Ishikawa (cell line): ENCODE data around the gene HARS2.

Source experiments
- CEBPB ChIP-seq: IDR thresholded peaks from 2 replicates; pipeline ENCODE4 v1.6.1; 2012
- CREB1 ChIP-seq: IDR thresholded peaks from 2 replicates; pipeline ENCODE4 v1.6.1; 2012; ENCODE audit warnings: low read depth
- EGR1 ChIP-seq: IDR thresholded peaks from 2 replicates; pipeline ENCODE4 v1.6.1; 2012
- EP300 ChIP-seq: IDR thresholded peaks from 2 replicates; pipeline ENCODE4 v1.6.1; 2012; ENCODE audit warnings: borderline replicate concordance
- FOXM1 ChIP-seq: IDR thresholded peaks from 2 replicates; pipeline ENCODE4 v1.6.1; 2012; ENCODE audit warnings: low read depth, borderline replicate concordance
- NFIC ChIP-seq: IDR thresholded peaks from 2 replicates; pipeline ENCODE4 v1.6.1; 2012
- RAD21 ChIP-seq: IDR thresholded peaks from 2 replicates; pipeline ENCODE4 v1.6.1; 2012; ENCODE audit warnings: low read depth
- TAF1 ChIP-seq: IDR thresholded peaks from 2 replicates; pipeline ENCODE4 v1.6.1; 2012; ENCODE audit warnings: low read depth, mild to moderate bottlenecking
- YY1 ChIP-seq: IDR thresholded peaks from 2 replicates; pipeline ENCODE4 v1.6.1; 2012; ENCODE audit warnings: low read depth
- ZBTB7A ChIP-seq: IDR thresholded peaks from 2 replicates; pipeline ENCODE4 v1.6.1; 2012; ENCODE audit warnings: low read depth
- TF ChIP-seq, protein P1 (sequence below): IDR thresholded peaks from 2 replicates; pipeline ENCODE4 v1.6.1; 2012
- TF ChIP-seq, protein P2 (sequence below): IDR thresholded peaks from 2 replicates; pipeline ENCODE4 v1.6.1; 2012; ENCODE audit warnings: low read depth, mild to moderate bottlenecking
- TF ChIP-seq, protein P3 (sequence below): IDR thresholded peaks from 2 replicates; pipeline ENCODE4 v1.6.1; 2012

DNA sequence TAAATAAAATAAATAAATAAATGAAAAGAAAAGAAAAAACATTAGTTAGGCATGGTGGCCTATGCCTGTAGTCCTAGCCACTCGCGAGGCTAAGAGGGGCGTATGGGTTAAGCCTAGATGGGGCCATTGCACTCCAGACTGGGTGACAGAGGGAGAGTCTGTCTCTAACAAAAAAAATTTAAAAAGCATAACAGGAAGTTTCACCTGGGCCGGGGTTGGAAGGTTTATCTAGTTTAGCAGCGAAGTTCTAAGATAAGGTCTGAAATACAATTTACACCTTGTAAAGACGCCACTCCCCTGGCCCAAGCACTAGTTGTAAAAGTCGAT lies 27.0 kb downstream of the HARS2 start:
- TF ChIP-seq NFIC (no peak), RAD21 (no peak), TAF1 (no peak), EGR1 (no peak), CEBPB (no peak), ZBTB7A (no peak), CREB1 (no peak), YY1 (no peak), EP300 (no peak), FOXM1 (no peak)
- TF ChIP-seq, protein P1, sequence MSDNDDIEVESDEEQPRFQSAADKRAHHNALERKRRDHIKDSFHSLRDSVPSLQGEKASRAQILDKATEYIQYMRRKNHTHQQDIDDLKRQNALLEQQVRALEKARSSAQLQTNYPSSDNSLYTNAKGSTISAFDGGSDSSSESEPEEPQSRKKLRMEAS, result no peak
- TF ChIP-seq, protein P2, sequence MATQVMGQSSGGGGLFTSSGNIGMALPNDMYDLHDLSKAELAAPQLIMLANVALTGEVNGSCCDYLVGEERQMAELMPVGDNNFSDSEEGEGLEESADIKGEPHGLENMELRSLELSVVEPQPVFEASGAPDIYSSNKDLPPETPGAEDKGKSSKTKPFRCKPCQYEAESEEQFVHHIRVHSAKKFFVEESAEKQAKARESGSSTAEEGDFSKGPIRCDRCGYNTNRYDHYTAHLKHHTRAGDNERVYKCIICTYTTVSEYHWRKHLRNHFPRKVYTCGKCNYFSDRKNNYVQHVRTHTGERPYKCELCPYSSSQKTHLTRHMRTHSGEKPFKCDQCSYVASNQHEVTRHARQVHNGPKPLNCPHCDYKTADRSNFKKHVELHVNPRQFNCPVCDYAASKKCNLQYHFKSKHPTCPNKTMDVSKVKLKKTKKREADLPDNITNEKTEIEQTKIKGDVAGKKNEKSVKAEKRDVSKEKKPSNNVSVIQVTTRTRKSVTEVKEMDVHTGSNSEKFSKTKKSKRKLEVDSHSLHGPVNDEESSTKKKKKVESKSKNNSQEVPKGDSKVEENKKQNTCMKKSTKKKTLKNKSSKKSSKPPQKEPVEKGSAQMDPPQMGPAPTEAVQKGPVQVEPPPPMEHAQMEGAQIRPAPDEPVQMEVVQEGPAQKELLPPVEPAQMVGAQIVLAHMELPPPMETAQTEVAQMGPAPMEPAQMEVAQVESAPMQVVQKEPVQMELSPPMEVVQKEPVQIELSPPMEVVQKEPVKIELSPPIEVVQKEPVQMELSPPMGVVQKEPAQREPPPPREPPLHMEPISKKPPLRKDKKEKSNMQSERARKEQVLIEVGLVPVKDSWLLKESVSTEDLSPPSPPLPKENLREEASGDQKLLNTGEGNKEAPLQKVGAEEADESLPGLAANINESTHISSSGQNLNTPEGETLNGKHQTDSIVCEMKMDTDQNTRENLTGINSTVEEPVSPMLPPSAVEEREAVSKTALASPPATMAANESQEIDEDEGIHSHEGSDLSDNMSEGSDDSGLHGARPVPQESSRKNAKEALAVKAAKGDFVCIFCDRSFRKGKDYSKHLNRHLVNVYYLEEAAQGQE, result no peak
- TF ChIP-seq, protein P3, sequence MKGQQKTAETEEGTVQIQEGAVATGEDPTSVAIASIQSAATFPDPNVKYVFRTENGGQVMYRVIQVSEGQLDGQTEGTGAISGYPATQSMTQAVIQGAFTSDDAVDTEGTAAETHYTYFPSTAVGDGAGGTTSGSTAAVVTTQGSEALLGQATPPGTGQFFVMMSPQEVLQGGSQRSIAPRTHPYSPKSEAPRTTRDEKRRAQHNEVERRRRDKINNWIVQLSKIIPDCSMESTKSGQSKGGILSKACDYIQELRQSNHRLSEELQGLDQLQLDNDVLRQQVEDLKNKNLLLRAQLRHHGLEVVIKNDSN, result no peak
